ENCODE data around the gene RPL27A. TPM values are rescaled to one million over a fixed set of nuclear protein-coding genes. Genes with fewer than 3 reads are reported as not detected.

Gene RPL27A
- total RNA-seq, 1 donor from 2014 or later, result 1,281 TPM

DNA sequence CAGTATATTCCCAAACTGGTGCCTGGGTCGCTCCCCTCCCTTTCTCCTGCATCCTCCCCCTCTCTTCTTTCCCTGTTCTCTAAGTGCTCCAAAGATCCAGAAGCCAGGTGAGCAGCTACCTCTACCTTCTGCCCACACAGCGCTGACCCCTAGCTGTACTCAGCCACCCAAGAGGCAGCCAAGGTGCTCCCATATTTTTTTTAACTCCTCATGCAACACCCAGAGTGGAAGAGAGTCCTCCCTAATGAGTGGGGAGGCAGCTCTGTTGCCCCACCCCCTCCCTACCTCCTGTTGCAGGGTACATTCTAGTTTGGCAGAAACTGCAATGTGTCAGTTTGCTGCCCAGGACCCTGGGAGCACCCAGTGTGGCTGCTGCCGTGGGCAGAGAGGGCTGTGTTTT lies 40.2 kb downstream of the RPL27A start:
- H3K4me3 ChIP-seq (ENCODE audit: low read depth, low read length), result no peak overlapping the region

DNA sequence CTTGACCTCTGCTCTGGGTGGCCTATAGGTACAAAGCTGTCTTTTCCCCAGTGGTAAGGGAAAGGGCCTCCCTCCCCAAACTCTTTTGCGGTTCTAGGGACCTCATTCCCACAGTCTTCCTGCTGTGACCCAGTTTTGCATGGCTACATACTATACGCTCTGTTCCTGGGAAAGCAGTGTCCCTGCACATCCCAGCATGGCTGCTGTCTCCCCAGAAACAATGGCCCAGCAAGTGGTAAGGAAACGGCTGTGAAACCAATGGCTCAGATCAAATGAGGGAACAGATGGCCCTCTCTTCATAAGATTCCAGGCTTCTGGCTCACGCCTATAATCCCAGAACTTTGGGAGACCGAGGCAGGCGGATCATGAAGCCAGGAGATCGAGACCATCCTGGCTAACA lies 41.1 kb downstream of the RPL27A start:
- no peak for DNase-seq (ENCODE audit: low read depth)
- Histone ChIP-seq H3K27me3 (ENCODE audit: control insufficient read depth, insufficient read depth, low read length) (no peaks in the 10 kb centered on the region), H3K36me3 (ENCODE audit: control insufficient read depth, insufficient read depth, low read length) (no peaks in the 10 kb centered on the region), H3K4me3 (ENCODE audit: low read depth, low read length) (no peak overlapping the region)
- TF ChIP-seq, protein P1, sequence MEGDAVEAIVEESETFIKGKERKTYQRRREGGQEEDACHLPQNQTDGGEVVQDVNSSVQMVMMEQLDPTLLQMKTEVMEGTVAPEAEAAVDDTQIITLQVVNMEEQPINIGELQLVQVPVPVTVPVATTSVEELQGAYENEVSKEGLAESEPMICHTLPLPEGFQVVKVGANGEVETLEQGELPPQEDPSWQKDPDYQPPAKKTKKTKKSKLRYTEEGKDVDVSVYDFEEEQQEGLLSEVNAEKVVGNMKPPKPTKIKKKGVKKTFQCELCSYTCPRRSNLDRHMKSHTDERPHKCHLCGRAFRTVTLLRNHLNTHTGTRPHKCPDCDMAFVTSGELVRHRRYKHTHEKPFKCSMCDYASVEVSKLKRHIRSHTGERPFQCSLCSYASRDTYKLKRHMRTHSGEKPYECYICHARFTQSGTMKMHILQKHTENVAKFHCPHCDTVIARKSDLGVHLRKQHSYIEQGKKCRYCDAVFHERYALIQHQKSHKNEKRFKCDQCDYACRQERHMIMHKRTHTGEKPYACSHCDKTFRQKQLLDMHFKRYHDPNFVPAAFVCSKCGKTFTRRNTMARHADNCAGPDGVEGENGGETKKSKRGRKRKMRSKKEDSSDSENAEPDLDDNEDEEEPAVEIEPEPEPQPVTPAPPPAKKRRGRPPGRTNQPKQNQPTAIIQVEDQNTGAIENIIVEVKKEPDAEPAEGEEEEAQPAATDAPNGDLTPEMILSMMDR (IDR thresholded peaks at IDR 0.05; ENCODE audit: insufficient read depth, low read length, poor library complexity, severe bottlenecking), result no peak

More for the DNA sequence above, 40.2 kb downstream of the RPL27A start:
- TF ChIP-seq, protein P1 (IDR thresholded peaks at IDR 0.05; ENCODE audit: insufficient read depth, low read length, poor library complexity, severe bottlenecking), result no peak
- Histone ChIP-seq H3K36me3 (ENCODE audit: control insufficient read depth, insufficient read depth, low read length) (no peaks in the 10 kb centered on the region), H3K27me3 (ENCODE audit: control insufficient read depth, insufficient read depth, low read length) (no peaks in the 10 kb centered on the region)
- DNase-seq (ENCODE audit: low read depth), result no peak

DNA sequence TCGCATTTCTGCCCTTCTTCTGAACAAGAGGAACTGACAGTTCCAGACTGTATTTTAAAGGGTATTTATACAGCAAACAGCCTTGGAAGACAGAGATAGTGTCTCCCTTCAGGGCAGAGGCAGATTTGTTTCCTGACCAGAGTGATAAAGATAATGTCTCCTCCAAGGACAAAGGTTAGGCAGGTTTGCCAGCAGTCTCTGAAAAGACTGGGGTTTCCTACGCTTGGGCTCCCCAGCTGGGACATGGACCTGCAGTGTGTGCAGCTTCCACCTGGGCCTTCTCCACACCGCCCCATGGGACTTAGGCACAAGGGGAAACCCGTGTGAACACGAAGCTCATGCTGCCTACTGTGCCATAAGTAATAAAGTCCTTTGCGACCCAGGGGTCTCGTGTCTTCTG lies 42.1 kb downstream of the RPL27A start:
- Histone ChIP-seq H3K4me3 (ENCODE audit: low read depth, low read length) (no peak overlapping the region), H3K27me3 (ENCODE audit: control insufficient read depth, insufficient read depth, low read length) (no peaks in the 10 kb centered on the region), H3K36me3 (ENCODE audit: control insufficient read depth, insufficient read depth, low read length) (no peaks in the 10 kb centered on the region)
- TF ChIP-seq, protein P1 (IDR thresholded peaks at IDR 0.05; ENCODE audit: insufficient read depth, low read length, poor library complexity, severe bottlenecking), result no peak
- DNase-seq (ENCODE audit: low read depth), result no peak

DNA sequence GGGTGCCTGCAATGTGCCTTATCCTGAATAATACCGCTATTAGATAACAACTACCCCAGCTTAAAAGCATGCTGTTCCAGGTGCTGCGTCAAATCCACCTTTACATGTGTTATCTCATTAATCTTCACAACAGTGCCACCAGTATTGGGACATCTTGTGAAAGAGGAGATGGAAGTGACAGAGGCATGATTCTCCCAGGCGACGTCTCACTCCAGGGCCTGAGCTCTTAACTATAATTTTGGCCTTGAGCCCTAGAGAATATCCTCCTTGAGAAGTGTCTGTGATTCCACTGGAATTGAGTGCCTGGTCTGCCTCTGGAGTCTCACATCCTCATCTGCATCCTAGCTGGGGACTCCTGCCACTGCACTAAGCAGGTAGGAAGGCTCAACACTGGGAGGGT lies 43.8 kb downstream of the RPL27A start:
- H3K27me3 ChIP-seq (ENCODE audit: control insufficient read depth, insufficient read depth, low read length), result no peaks in the 10 kb centered on the region
- no peak for DNase-seq (ENCODE audit: low read depth)
- no peak overlapping the region for H3K4me3 ChIP-seq (ENCODE audit: low read depth, low read length)
- peaks cover 2% of the 10 kb centered on the region for H3K36me3 ChIP-seq (ENCODE audit: control insufficient read depth, insufficient read depth, low read length)
- TF ChIP-seq, protein P1 (IDR thresholded peaks at IDR 0.05; ENCODE audit: insufficient read depth, low read length, poor library complexity, severe bottlenecking), result no peak

DNA sequence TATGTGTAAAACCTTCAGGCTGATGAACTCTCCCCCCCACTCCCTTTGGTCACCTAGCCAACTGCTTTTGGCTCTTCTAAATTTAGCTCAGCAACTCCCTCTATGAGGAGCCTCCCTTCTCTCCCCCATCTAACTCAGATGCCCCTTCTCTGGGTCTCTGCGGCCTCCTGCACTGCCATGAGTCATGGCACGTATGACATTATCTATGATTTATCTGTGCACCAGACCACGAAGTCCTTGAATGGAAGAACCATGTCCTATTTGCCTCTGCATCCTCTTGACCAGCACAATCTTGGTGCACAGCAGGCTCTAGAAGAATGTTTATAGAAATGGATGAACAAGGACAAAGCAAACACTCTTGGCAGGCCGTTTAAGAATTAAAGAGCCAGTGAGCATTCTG lies 46.0 kb downstream of the RPL27A start:
- TF ChIP-seq, protein P1 (IDR thresholded peaks at IDR 0.05; ENCODE audit: insufficient read depth, low read length, poor library complexity, severe bottlenecking), result no peak
- H3K36me3 ChIP-seq (ENCODE audit: control insufficient read depth, insufficient read depth, low read length), result peaks cover 2% of the 10 kb centered on the region
- no peaks in the 10 kb centered on the region for H3K27me3 ChIP-seq (ENCODE audit: control insufficient read depth, insufficient read depth, low read length)
- no peak overlapping the region for H3K4me3 ChIP-seq (ENCODE audit: low read depth, low read length)
- DNase-seq (ENCODE audit: low read depth), result no peak

DNA sequence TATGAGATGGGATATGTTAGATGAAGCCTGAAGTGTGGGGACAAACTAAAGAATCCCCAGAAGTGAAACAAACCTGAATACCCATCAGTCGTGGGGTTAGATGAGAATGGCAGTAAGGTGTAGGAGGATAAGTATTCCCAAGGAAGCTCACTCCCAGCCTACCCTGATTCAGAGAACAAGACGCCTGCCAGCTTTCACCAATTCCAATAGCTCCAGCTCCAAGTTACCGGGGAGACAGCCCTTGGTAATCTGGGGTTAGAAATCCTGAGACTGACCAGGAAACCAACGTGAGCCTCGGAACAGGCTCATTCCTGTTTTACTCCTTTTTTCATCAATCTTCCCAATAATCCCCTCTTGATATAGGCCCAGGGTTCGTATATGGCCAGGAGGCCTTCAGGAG lies 46.5 kb downstream of the RPL27A start:
- Histone ChIP-seq H3K36me3 (ENCODE audit: control insufficient read depth, insufficient read depth, low read length) (peaks cover 2% of the 10 kb centered on the region), H3K4me3 (ENCODE audit: low read depth, low read length) (no peak overlapping the region), H3K27me3 (ENCODE audit: control insufficient read depth, insufficient read depth, low read length) (no peaks in the 10 kb centered on the region)
- TF ChIP-seq, protein P1 (IDR thresholded peaks at IDR 0.05; ENCODE audit: insufficient read depth, low read length, poor library complexity, severe bottlenecking), result no peak
- DNase-seq (ENCODE audit: low read depth), result no peak

All from kidney epithelial cell (primary cell).